ENCODE measurements around the gene CDK19.
"Not testable (repeated sequence)": the region's sequence is repeated elsewhere in the genome, so short reads cannot be mapped to it uniquely, and the experiment has no call there.

Gene CDK19

GRCh38 chr6:110581679-110582078 is 233.6 kb downstream of the CDK19 start:
- TF ChIP-seq ZFX (IDR thresholded peaks at IDR 0.05) (no peak), CTCF (conservative IDR thresholded peaks at IDR 0.05) (no peak)
- H3K27ac ChIP-seq: no peak overlapping the region

- not testable (repeated sequence) for H3K27ac ChIP-seq
Observed at GRCh38 chr6:110577596-110578167, 237.6 kb downstream of the CDK19 start.

GRCh38 chr6:110575925-110576463 is 239.3 kb downstream of the CDK19 start:
- no peak overlapping the region for H3K27ac ChIP-seq
- no peak for TF ChIP-seq ZFX (IDR thresholded peaks at IDR 0.05)
- TF ChIP-seq CTCF (conservative IDR thresholded peaks at IDR 0.05): no peak

- no peak for TF ChIP-seq ZFX (IDR thresholded peaks at IDR 0.05)
- no peak for TF ChIP-seq CTCF (conservative IDR thresholded peaks at IDR 0.05)
- no peak overlapping the region for H3K27ac ChIP-seq
Observed at GRCh38 chr6:110574817-110575216, 240.5 kb downstream of the CDK19 start.

GRCh38 chr6:110573537-110573936 is 241.7 kb downstream of the CDK19 start:
- TF ChIP-seq ZFX (IDR thresholded peaks at IDR 0.05) (no peak), CTCF (conservative IDR thresholded peaks at IDR 0.05) (no peak)
- H3K27ac ChIP-seq: no peak overlapping the region

GRCh38 chr6:110573136-110573535 is 242.1 kb downstream of the CDK19 start:
- TF ChIP-seq ZFX (IDR thresholded peaks at IDR 0.05): no peak
- no peak for TF ChIP-seq CTCF (conservative IDR thresholded peaks at IDR 0.05)
- H3K27ac ChIP-seq: no peak overlapping the region

GRCh38 chr6:110567957-110568696 is 247.1 kb downstream of the CDK19 start:
- no peak overlapping the region for H3K27ac ChIP-seq
- TF ChIP-seq CTCF (conservative IDR thresholded peaks at IDR 0.05) (no peak), ZFX (IDR thresholded peaks at IDR 0.05) (no peak)

Data from C4-2B (cell line).